GM19467 (cell line): ENCODE measurements around the gene EXOC6B.

Experiments used
- ATAC-seq: cut with Tn5 transposase; IDR thresholded peaks from one replicate; pipeline ENCODE4 v1.9.1; 2021; ENCODE audit warnings: mild to moderate bottlenecking, moderate library complexity; ENCODE audit not compliant: unreplicated experiment

The EXOC6B gene

GRCh38 chr2:72830273-72830672, 4.4 kb upstream of the EXOC6B start:
- ATAC-seq: no peak

GRCh38 chr2:72828840-72829507, 3.1 kb upstream of the EXOC6B start:
- no peak for ATAC-seq

GRCh38 chr2:72827966-72828646, 2.3 kb upstream of the EXOC6B start:
- no peak for ATAC-seq

GRCh38 chr2:72827487-72827886, 1.7 kb upstream of the EXOC6B start:
- no peak for ATAC-seq

GRCh38 chr2:72826156-72826477, 284 bp upstream of the EXOC6B start:
- ATAC-seq: no peak

- ATAC-seq: no peak
Observed at GRCh38 chr2:72824224-72824842, 1.5 kb downstream of the EXOC6B start.

- no peak for ATAC-seq
Observed at GRCh38 chr2:72822794-72823193, 3.0 kb downstream of the EXOC6B start.

GRCh38 chr2:72821983-72822382, 3.9 kb downstream of the EXOC6B start:
- ATAC-seq: no peak

GRCh38 chr2:72821118-72821517, 4.7 kb downstream of the EXOC6B start:
- ATAC-seq: no peak

GRCh38 chr2:72819501-72819900, 6.3 kb downstream of the EXOC6B start:
- no peak for ATAC-seq

GRCh38 chr2:72815655-72816278, 10.1 kb downstream of the EXOC6B start:
- no peak for ATAC-seq

- ATAC-seq: no peak
Observed at GRCh38 chr2:72813841-72814240, 12.0 kb downstream of the EXOC6B start.

GRCh38 chr2:72810165-72810564, 15.7 kb downstream of the EXOC6B start:
- ATAC-seq: no peak

GRCh38 chr2:72809095-72809494, 16.7 kb downstream of the EXOC6B start:
- no peak for ATAC-seq

GRCh38 chr2:72806280-72806945, 19.4 kb downstream of the EXOC6B start:
- ATAC-seq: no peak

GRCh38 chr2:72803626-72804320, 22.1 kb downstream of the EXOC6B start:
- no peak for ATAC-seq

- no peak for ATAC-seq
Observed at GRCh38 chr2:72803151-72803550, 22.7 kb downstream of the EXOC6B start.

GRCh38 chr2:72800492-72800891, 25.3 kb downstream of the EXOC6B start:
- no peak for ATAC-seq

- ATAC-seq: no peak
Observed at GRCh38 chr2:72797740-72798139, 28.1 kb downstream of the EXOC6B start.

- no peak for ATAC-seq
Observed at GRCh38 chr2:72796766-72797165, 29.1 kb downstream of the EXOC6B start.

GRCh38 chr2:72794572-72794971, 31.3 kb downstream of the EXOC6B start:
- no peak for ATAC-seq
